ENCODE measurements around the gene CCDC178.
"Not testable (repeated sequence)": the region's sequence is repeated elsewhere in the genome, so short reads cannot be mapped to it uniquely, and the experiment has no call there.

The CCDC178 gene

DNA sequence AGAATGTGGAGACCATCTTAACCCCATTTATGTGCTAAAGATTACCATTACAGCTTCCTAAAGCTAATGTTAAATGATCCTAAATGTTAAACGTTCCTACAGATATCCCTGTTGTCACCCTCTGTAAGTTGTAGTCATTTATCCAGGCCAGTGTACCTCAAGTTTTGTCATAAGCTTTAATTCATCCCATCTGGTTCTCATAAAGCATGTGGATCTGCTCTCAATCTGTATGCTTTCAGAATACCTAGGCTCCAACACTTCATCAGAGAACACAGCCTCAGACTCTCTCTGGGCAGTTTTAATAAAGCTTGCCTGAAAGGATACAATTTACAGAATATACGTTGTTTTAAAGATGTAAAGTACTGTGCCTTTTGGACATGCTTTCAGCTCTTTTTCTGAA, 4.2 kb upstream of the CCDC178 start:
- Histone ChIP-seq H3K9me3 (ENCODE audit: insufficient read depth, low read depth, low read length) (no peaks in the 10 kb centered on the region), H3K4me3 (ENCODE audit: low read length) (no peak overlapping the region), H3K27ac (ENCODE audit: low read depth, low read length) (no peak overlapping the region), H3K9ac (ENCODE audit: low read depth, low read length) (no peak overlapping the region), H3K27me3 (ENCODE audit: insufficient read depth, low read length) (peaks cover 18% of the 10 kb centered on the region), H3K4me1 (ENCODE audit: insufficient read depth, low read length) (no peaks in the 10 kb centered on the region), H3K36me3 (ENCODE audit: insufficient read depth, low read length) (no peaks in the 10 kb centered on the region)
- WGBS: 88% methylated on average over 2 of the region's 2 CpGs

DNA sequence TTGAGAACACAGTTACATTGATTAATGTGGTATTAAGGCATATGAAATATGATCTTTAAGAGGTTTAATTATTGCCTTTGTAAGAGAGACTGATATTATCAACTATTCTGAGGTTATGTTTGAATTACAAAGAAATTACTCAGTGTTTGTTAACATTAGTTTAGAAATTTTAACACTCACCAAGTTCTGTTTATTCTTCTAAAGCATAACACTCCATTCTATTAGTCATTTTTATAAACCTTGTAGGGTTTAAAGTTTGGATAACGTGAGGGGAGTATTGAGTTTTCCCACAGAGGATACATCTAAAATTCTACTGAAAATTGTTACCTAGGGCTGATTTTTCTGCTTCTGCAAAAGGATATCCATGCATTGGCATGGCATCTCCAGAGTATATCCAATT, 7.7 kb downstream of the CCDC178 start:
- H3K4me3 ChIP-seq (ENCODE audit: low read length): no peak overlapping the region
- no peaks in the 10 kb centered on the region for H3K36me3 ChIP-seq (ENCODE audit: insufficient read depth, low read length)
- no peaks in the 10 kb centered on the region for H3K27me3 ChIP-seq (ENCODE audit: insufficient read depth, low read length)
- no peaks in the 10 kb centered on the region for H3K9me3 ChIP-seq (ENCODE audit: insufficient read depth, low read depth, low read length)
- WGBS: no CpG with 5 or more reads among the region's 1 CpG
- H3K4me1 ChIP-seq (ENCODE audit: insufficient read depth, low read length): no peaks in the 10 kb centered on the region
- no peak overlapping the region for H3K27ac ChIP-seq (ENCODE audit: low read depth, low read length)
- no peak overlapping the region for H3K9ac ChIP-seq (ENCODE audit: low read depth, low read length)

DNA sequence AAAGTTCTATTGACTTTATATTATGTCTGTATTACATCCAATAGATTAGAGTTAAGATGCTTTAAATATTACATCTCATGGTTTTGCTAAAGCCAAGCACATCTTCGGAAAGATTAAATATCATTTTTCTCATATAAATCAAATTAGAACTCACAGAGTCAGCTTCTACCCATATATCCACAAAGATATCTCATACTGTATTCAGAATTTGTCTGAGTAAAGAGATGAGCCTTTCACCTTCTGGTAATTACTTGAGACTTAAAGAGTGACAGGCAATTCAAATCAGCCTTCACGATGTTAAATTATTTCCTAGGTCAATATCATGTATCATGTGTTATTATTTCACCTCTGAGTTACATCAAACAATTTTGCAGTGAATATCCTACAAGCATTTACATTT, 13.0 kb downstream of the CCDC178 start:
- 90% methylated on average over 2 of the region's 2 CpGs for WGBS
- H3K36me3 ChIP-seq (ENCODE audit: insufficient read depth, low read length): no peaks in the 10 kb centered on the region

DNA sequence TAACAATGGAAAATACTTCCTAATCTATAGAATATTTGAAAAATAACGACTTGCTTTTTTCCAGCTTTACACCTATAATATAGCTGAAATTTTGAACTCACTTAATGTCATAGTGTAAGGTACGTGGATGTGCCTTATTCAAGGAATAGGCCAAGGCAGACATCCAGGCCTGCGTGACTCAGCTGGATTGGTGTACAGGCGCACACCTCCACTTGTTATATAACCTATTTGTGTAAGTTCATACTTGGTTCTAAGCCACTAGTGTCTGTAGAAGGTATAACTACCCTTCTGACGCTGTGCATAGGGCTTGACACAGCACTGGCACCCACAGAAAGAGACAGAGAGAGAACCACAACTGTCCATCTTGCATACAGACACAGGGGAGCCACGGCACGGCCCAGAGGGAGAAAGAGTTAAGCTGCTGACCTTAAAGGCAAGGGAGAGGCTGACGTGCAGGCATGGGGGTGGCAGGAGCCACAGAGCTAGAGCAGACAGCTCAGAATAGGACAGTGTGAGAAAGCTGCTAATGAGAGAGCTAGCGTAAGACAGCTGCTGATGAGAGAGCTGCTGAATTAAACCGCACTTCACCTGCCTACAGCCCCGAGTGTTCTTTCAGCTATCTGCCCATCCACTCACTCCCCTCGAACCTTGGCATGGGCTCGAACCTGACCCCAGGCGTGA, 16.1 kb downstream of the CCDC178 start:
- H3K4me1 ChIP-seq (ENCODE audit: insufficient read depth, low read length): no peaks in the 10 kb centered on the region
- no peaks in the 10 kb centered on the region for H3K27me3 ChIP-seq (ENCODE audit: insufficient read depth, low read length)
- no peak overlapping the region for H3K9ac ChIP-seq (ENCODE audit: low read depth, low read length)
- H3K9me3 ChIP-seq (ENCODE audit: insufficient read depth, low read depth, low read length): no peaks in the 10 kb centered on the region
- no peaks in the 10 kb centered on the region for H3K36me3 ChIP-seq (ENCODE audit: insufficient read depth, low read length)
- H3K27ac ChIP-seq (ENCODE audit: low read depth, low read length): no peak overlapping the region
- 95% methylated on average over 13 of the region's 14 CpGs for WGBS
- no peak overlapping the region for H3K4me3 ChIP-seq (ENCODE audit: low read length)

More for the DNA sequence above, 13.0 kb downstream of the CCDC178 start:
- no peaks in the 10 kb centered on the region for H3K27me3 ChIP-seq (ENCODE audit: insufficient read depth, low read length)
- H3K27ac ChIP-seq (ENCODE audit: low read depth, low read length): no peak overlapping the region
- no peak overlapping the region for H3K4me3 ChIP-seq (ENCODE audit: low read length)
- no peaks in the 10 kb centered on the region for H3K4me1 ChIP-seq (ENCODE audit: insufficient read depth, low read length)
- H3K9ac ChIP-seq (ENCODE audit: low read depth, low read length): no peak overlapping the region
- no peaks in the 10 kb centered on the region for H3K9me3 ChIP-seq (ENCODE audit: insufficient read depth, low read depth, low read length)

DNA sequence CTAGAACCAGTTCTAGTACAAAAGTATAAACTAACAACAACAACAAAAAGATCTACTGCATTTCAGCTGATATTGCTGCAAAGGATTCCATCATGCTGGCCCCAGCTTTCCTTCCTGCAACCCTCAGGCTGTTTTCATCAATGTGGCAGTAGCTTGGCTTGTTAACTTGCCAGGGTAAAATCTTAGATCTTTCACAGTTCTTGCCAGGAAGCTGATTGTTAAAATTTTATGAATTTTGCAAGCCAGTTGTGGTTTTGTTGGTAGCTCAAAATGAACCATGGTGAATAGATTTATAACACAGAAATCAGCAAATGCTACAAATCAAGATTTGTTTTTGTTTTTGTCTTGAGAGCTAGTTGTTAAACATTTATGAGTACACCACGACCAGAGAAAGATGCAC, 19.3 kb downstream of the CCDC178 start:
- Histone ChIP-seq H3K27ac (ENCODE audit: low read depth, low read length) (no peak overlapping the region), H3K4me1 (ENCODE audit: insufficient read depth, low read length) (no peaks in the 10 kb centered on the region), H3K9ac (ENCODE audit: low read depth, low read length) (no peak overlapping the region), H3K4me3 (ENCODE audit: low read length) (no peak overlapping the region), H3K9me3 (ENCODE audit: insufficient read depth, low read depth, low read length) (no peaks in the 10 kb centered on the region), H3K27me3 (ENCODE audit: insufficient read depth, low read length) (no peaks in the 10 kb centered on the region), H3K36me3 (ENCODE audit: insufficient read depth, low read length) (no peaks in the 10 kb centered on the region)
- WGBS: 88% methylated on average over 1 of the region's 1 CpG

DNA sequence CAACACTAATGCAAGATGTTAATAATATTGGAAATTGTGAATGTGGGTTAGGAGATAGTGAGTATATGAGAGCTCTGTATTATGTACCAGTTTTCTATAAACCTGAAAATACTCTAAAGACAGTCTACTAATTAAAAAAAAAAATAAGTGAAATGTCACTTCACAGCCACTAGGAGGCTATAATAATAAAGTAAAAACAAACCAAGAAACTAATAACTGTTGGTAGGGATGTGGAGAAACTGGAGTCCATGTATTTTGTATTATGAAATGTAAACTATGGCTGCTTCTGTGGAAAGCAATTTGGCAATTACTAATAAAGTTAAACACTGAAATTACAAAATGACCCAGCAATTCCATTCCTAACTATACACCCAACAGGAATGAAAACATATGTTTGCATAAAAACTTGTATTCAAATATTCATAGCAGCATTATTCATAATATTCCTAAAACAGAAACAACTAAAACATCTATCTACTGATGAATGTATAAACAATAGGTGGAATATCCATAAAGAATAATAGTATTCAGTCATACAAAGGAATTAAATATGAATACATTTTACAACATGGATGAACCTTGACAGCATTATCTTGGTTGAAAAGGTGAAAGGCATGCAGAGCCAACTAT, 36.2 kb downstream of the CCDC178 start:
- Histone ChIP-seq H3K36me3 (ENCODE audit: insufficient read depth, low read length) (no peaks in the 10 kb centered on the region), H3K9ac (ENCODE audit: low read depth, low read length) (no peak overlapping the region), H3K4me3 (ENCODE audit: low read length) (no peak overlapping the region), H3K4me1 (ENCODE audit: insufficient read depth, low read length) (no peaks in the 10 kb centered on the region), H3K9me3 (ENCODE audit: insufficient read depth, low read depth, low read length) (no peaks in the 10 kb centered on the region), H3K27ac (ENCODE audit: low read depth, low read length) (no peak overlapping the region), H3K27me3 (ENCODE audit: insufficient read depth, low read length) (no peaks in the 10 kb centered on the region)

DNA sequence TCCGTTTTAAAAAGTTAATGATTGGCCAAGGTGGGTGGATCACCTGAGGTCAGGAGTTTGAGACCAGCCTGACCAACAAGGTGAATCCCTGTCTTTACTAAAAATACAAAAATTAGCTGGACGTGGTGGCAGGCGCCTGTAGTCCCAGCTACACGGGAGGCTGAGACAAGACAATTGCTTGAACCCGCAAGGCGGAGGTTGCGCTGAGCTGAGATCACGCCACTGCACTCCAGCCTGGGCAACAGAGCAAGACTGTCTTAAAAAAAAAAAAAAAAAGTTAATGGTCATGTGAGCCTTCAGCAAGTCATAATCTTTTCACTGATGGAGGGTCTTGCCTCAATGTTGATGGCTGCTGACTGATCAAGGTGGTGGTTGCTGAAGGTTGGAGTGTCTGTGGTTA, 41.6 kb downstream of the CCDC178 start:
- not testable (repeated sequence) for H3K9ac ChIP-seq (ENCODE audit: low read depth, low read length); H3K4me3 ChIP-seq (ENCODE audit: low read length); H3K36me3 ChIP-seq (ENCODE audit: insufficient read depth, low read length); H3K27ac ChIP-seq (ENCODE audit: low read depth, low read length); H3K27me3 ChIP-seq (ENCODE audit: insufficient read depth, low read length); H3K9me3 ChIP-seq (ENCODE audit: insufficient read depth, low read depth, low read length)
- H3K4me1 ChIP-seq (ENCODE audit: insufficient read depth, low read length): peaks cover 12% of the 10 kb centered on the region; the same call in 1 of the 2 replicates
- 97% methylated on average over 7 of the region's 8 CpGs for WGBS

DNA sequence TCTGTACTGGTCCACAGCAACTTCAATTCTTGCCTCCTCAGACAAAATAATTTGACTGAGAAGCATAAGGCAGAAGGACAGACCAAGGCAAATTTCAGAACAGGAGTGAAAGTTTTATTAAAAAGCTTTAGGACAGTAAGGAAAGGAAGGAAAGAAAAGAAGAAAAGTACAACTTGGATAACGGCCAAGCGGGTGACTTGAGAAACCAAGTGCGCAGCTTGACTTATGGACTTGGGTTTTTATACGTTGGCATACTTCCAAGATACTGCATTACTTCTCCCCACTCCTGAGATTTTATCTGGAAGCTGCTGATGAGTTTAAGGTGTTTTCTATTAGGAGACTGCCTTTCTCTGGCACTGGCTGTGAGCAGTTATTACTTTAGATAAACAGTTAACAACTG, 64.7 kb downstream of the CCDC178 start:
- Histone ChIP-seq H3K9me3 (ENCODE audit: insufficient read depth, low read depth, low read length) (no peaks in the 10 kb centered on the region), H3K4me3 (ENCODE audit: low read length) (no peak overlapping the region), H3K27ac (ENCODE audit: low read depth, low read length) (no peak overlapping the region), H3K9ac (ENCODE audit: low read depth, low read length) (no peak overlapping the region), H3K36me3 (ENCODE audit: insufficient read depth, low read length) (no peaks in the 10 kb centered on the region), H3K4me1 (ENCODE audit: insufficient read depth, low read length) (no peaks in the 10 kb centered on the region), H3K27me3 (ENCODE audit: insufficient read depth, low read length) (no peaks in the 10 kb centered on the region)
- 95% methylated on average over 3 of the region's 4 CpGs for WGBS

DNA sequence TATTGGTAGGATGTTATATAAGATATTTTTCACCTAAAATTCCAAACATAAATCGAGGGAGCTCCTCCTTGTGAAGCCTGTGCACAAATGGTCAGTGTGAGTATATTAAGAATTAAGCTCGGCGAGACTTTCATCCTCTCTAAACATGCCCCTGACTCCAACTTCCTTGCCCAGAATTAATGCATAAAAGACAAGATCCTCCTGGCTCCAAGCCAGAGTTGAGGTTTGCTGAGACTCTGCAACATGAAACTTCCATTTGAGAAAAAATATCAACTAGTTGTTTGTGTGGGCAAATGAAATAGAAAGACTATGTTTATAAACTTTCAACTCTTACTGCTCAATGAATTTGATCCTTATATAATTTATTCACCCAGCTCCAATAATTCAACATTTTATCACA, 68.1 kb downstream of the CCDC178 start:
- H3K36me3 ChIP-seq (ENCODE audit: insufficient read depth, low read length): no peaks in the 10 kb centered on the region
- H3K9ac ChIP-seq (ENCODE audit: low read depth, low read length): no peak overlapping the region
- H3K9me3 ChIP-seq (ENCODE audit: insufficient read depth, low read depth, low read length): no peaks in the 10 kb centered on the region
- H3K27me3 ChIP-seq (ENCODE audit: insufficient read depth, low read length): no peaks in the 10 kb centered on the region
- no peak overlapping the region for H3K27ac ChIP-seq (ENCODE audit: low read depth, low read length)
- peaks cover 5% of the 10 kb centered on the region; the same call in 1 of the 2 replicates for H3K4me1 ChIP-seq (ENCODE audit: insufficient read depth, low read length)
- WGBS: 91% methylated on average over 2 of the region's 3 CpGs
- no peak overlapping the region for H3K4me3 ChIP-seq (ENCODE audit: low read length)

DNA sequence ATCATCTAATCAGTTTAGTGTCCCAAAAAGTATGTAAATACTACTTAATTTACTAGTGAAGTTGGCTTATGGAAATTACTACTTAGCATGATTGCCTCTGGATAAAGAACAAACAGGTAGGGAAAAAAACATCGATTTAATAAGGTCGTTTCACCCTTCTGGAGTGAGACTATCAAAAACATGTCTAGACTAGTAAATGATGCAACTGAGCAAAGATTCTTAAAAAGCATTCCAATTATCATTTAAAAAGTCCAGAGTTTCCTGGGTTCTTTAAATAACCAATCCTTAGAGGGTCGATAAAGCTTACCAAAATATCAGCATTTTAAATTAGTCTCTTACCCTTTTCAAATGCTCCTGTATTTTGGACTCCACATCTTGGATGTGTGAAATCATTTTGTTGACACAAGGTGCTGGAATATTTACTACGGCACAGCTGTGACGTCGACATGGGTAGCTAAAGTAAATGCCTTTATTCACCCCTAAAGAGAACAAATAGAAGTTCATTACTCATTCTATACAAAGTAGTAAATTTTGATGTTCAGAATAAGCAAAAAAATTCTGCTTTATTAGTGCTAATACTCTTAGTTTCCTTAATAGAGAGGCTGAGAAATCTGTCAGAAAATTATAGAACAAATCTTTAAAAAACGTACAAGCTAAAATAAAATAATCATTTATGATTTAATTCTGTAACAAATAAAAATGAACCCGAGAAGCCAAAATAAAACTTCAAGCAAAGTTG, 70.6 kb downstream of the CCDC178 start:
- H3K4me3 ChIP-seq (ENCODE audit: low read length): no peak overlapping the region
- over 99% methylated on average over 4 of the region's 8 CpGs for WGBS
- H3K9ac ChIP-seq (ENCODE audit: low read depth, low read length): no peak overlapping the region
- H3K27me3 ChIP-seq (ENCODE audit: insufficient read depth, low read length): no peaks in the 10 kb centered on the region
- no peak overlapping the region for H3K27ac ChIP-seq (ENCODE audit: low read depth, low read length)
- H3K4me1 ChIP-seq (ENCODE audit: insufficient read depth, low read length): peaks cover 5% of the 10 kb centered on the region; the same call in 1 of the 2 replicates
- no peaks in the 10 kb centered on the region for H3K36me3 ChIP-seq (ENCODE audit: insufficient read depth, low read length)
- H3K9me3 ChIP-seq (ENCODE audit: insufficient read depth, low read depth, low read length): no peaks in the 10 kb centered on the region

DNA sequence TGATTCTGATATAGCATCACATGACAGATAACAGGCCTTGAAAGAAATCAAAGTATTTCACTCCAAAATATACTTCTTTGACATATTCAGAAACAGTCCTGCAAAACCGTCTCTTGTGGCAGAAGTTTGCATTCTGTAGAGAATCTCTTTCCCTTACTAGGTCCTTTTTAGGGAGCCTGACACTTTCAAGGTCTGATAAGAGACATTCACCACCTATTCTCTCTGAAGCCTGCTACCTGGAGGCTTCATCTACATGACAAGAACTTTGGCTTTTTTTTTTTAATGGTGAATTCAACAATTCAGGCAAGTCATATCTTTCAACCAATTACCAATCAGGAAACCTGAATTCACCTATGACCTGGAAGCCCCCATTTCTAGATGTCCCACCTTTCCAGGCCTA, 83.8 kb downstream of the CCDC178 start:
- 70% methylated on average over 1 of the region's 1 CpG for WGBS
- no peaks in the 10 kb centered on the region for H3K9me3 ChIP-seq (ENCODE audit: insufficient read depth, low read depth, low read length)
- no peak overlapping the region for H3K9ac ChIP-seq (ENCODE audit: low read depth, low read length)
- no peak overlapping the region for H3K27ac ChIP-seq (ENCODE audit: low read depth, low read length)
- no peaks in the 10 kb centered on the region for H3K27me3 ChIP-seq (ENCODE audit: insufficient read depth, low read length)
- H3K4me1 ChIP-seq (ENCODE audit: insufficient read depth, low read length): peaks cover 18% of the 10 kb centered on the region
- H3K36me3 ChIP-seq (ENCODE audit: insufficient read depth, low read length): no peaks in the 10 kb centered on the region
- H3K4me3 ChIP-seq (ENCODE audit: low read length): no peak overlapping the region
